ENCODE data around the gene ZNF44.

DNA sequence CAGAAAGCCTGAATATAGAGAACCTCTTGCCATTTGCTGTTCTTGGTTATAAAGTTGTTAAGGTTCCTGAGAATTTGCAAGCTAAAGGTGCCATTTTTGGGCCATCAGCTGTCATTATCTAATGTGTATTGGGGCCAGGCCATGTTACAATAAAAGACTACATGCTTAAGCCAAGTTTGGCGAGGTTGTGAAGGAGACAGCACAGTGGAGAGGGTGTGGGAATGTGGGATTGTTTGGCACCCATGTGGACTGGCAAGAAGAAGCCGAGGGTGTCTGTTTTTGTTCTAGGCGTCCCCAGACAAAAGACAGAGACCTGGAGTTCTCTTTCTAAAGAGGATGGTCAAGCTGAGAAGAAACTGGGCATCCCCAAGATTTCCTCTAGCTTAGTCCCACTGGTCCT lies 64.7 kb downstream of the ZNF44 start:
- TF ChIP-seq EZH2 (IDR thresholded peaks at IDR 0.05; ENCODE audit: insufficient read depth, poor library complexity, severe bottlenecking) (no peak), EZH2phosphoT487 (IDR thresholded peaks at IDR 0.05; ENCODE audit: insufficient read depth, low read depth) (no peak)

Measured in GM23248 (cell line).